DND-41 (cell line): ENCODE data around the gene GPHN.

ENCODE experiments used
- CTCF ChIP-seq: IDR thresholded peaks from 2 replicates; pipeline ENCODE4 v1.5.1; 2012; ENCODE audit warnings: borderline replicate concordance, low read length, moderate library complexity, mild to moderate bottlenecking; ENCODE audit not compliant: poor library complexity, severe bottlenecking; ENCODE audit errors: extremely low read depth
- EZH2 ChIP-seq: IDR thresholded peaks from 3 replicates; pipeline ENCODE4 v1.6.1; 2012; ENCODE audit warnings: borderline replicate concordance, low read depth, mild to moderate bottlenecking, moderate library complexity, low read length, inconsistent platforms; ENCODE audit not compliant: severe bottlenecking

GRCh38 chr14:67225523-67225922 is 717.6 kb downstream of the GPHN start:
- TF ChIP-seq CTCF (no peak), EZH2 (no peak)
